Muscle layer of colon (tissue), 2 donors: ENCODE data around the gene TXNDC17.

ENCODE experiments used
- H3K27ac ChIP-seq: one replicate; pipeline ENCODE4 v1.7.0; 2013; ENCODE audit warnings: low read depth, mild to moderate bottlenecking, low read length, moderate library complexity
- H3K27me3 ChIP-seq, 2 donors: one replicate each; pipeline ENCODE4 v1.7.0; 2013; ENCODE audit warnings: low read length in 2 of 2, mild to moderate bottlenecking in 2 of 2; ENCODE audit not compliant: insufficient read depth in 2 of 2, control insufficient read depth in 1 of 2
- H3K36me3 ChIP-seq: one replicate; pipeline ENCODE4 v1.7.0; 2013; ENCODE audit warnings: mild to moderate bottlenecking, low read length; ENCODE audit not compliant: insufficient read depth
- H3K4me1 ChIP-seq: one replicate; pipeline ENCODE4 v1.7.0; 2013; ENCODE audit warnings: mild to moderate bottlenecking, low read length; ENCODE audit not compliant: insufficient read depth
- H3K4me3 ChIP-seq, 2 donors: one replicate each; pipeline ENCODE4 v1.7.0; 2013; ENCODE audit warnings: low read length in 2 of 2, low read depth in 1 of 2, mild to moderate bottlenecking in 1 of 2, moderate library complexity in 1 of 2
- H3K9ac ChIP-seq: one replicate; pipeline ENCODE4 v1.7.0; 2013; ENCODE audit warnings: low read length
- H3K9me3 ChIP-seq: one replicate; pipeline ENCODE4 v1.7.0; 2013; ENCODE audit warnings: mild to moderate bottlenecking, low read length
- donor health status: abdominal sarcoma.
- donor health status: Adenocarcinoma of cecum.

Gene TXNDC17

GRCh38 chr17:6637458-6637840 lies 3.4 kb upstream of the TXNDC17 start:
- Histone ChIP-seq H3K9me3 (no peaks in the 10 kb centered on the region), H3K27me3 (no peaks in the 10 kb centered on the region), H3K4me1 (peaks cover 25% of the 10 kb centered on the region), H3K27ac (no peak overlapping the region), H3K36me3 (peaks cover 13% of the 10 kb centered on the region), H3K9ac (no peak overlapping the region), H3K4me3 (no peak overlapping the region)

- Histone ChIP-seq H3K4me3 (no peak overlapping the region), H3K36me3 (peaks cover 10% of the 10 kb centered on the region), H3K27me3 (no peaks in the 10 kb centered on the region), H3K9me3 (no peaks in the 10 kb centered on the region), H3K4me1 (peaks cover 25% of the 10 kb centered on the region), H3K27ac (no peak overlapping the region), H3K9ac (no peak overlapping the region)
Measured at GRCh38 chr17:6638046-6638908, 2.6 kb upstream of the TXNDC17 start.

- Histone ChIP-seq H3K9ac (peak overlapping the region; percentile 35), H3K27ac (peak overlapping the region; percentile 48)
Measured at GRCh38 chr17:6639014-6639585, 1.8 kb upstream of the TXNDC17 start.

GRCh38 chr17:6639586-6640535 lies 999 bp upstream of the TXNDC17 start:
- Histone ChIP-seq H3K36me3 (peaks cover 17% of the 10 kb centered on the region), H3K9me3 (no peaks in the 10 kb centered on the region), H3K4me1 (peaks cover 25% of the 10 kb centered on the region), H3K4me3 (peak overlapping the region; percentile 90 to 93), H3K27ac (peak overlapping the region; percentile 91), H3K9ac (peak overlapping the region; percentile 35), H3K27me3 (no peaks in the 10 kb centered on the region)

More at GRCh38 chr17:6639014-6639585, 1.8 kb upstream of the TXNDC17 start:
- no peaks in the 10 kb centered on the region for H3K9me3 ChIP-seq
- H3K27me3 ChIP-seq, result no peaks in the 10 kb centered on the region
- H3K4me3 ChIP-seq, result peak overlapping the region; percentile 90 to 93
- peaks cover 25% of the 10 kb centered on the region for H3K4me1 ChIP-seq
- peaks cover 10% of the 10 kb centered on the region for H3K36me3 ChIP-seq

GRCh38 chr17:6641247-6641863 lies 495 bp downstream of the TXNDC17 start:
- Histone ChIP-seq H3K36me3 (peaks cover 29% of the 10 kb centered on the region), H3K9ac (peak overlapping the region; percentile 62), H3K27me3 (no peaks in the 10 kb centered on the region), H3K9me3 (no peaks in the 10 kb centered on the region), H3K4me3 (peak overlapping the region; percentile 90 to 93), H3K27ac (peak overlapping the region; percentile 91), H3K4me1 (peaks cover 25% of the 10 kb centered on the region)

GRCh38 chr17:6642592-6642991 lies 1.7 kb downstream of the TXNDC17 start:
- H3K27ac ChIP-seq, result no peak overlapping the region
- peaks cover 28% of the 10 kb centered on the region for H3K4me1 ChIP-seq
- no peak overlapping the region for H3K4me3 ChIP-seq
- H3K27me3 ChIP-seq, result no peaks in the 10 kb centered on the region
- no peaks in the 10 kb centered on the region for H3K9me3 ChIP-seq
- H3K9ac ChIP-seq, result no peak overlapping the region
- H3K36me3 ChIP-seq, result peaks cover 35% of the 10 kb centered on the region

GRCh38 chr17:6643451-6644125 lies 2.7 kb downstream of the TXNDC17 start:
- peaks cover 25% of the 10 kb centered on the region for H3K4me1 ChIP-seq
- H3K4me3 ChIP-seq, result no peak overlapping the region
- no peak overlapping the region for H3K9ac ChIP-seq
- H3K36me3 ChIP-seq, result peaks cover 45% of the 10 kb centered on the region
- H3K9me3 ChIP-seq, result no peaks in the 10 kb centered on the region
- no peak overlapping the region for H3K27ac ChIP-seq
- no peaks in the 10 kb centered on the region for H3K27me3 ChIP-seq

- H3K27ac ChIP-seq, result no peak overlapping the region
- H3K4me3 ChIP-seq, result no peak overlapping the region
- H3K9me3 ChIP-seq, result no peaks in the 10 kb centered on the region
- H3K36me3 ChIP-seq, result peaks cover 48% of the 10 kb centered on the region
- H3K27me3 ChIP-seq, result no peaks in the 10 kb centered on the region
- no peak overlapping the region for H3K9ac ChIP-seq
- peaks cover 22% of the 10 kb centered on the region for H3K4me1 ChIP-seq
Measured at GRCh38 chr17:6648181-6648580, 7.3 kb downstream of the TXNDC17 start.

GRCh38 chr17:6651354-6651918 lies 10.6 kb downstream of the TXNDC17 start, which contains the start of the genes C17orf100 and MED31:
Gene C17orf100, plus strand, starts transcription at chr17:6651762. Its CDS starts 152 bp downstream, at chr17:6651914.
Gene MED31, minus strand, starts transcription at chr17:6651605. Its CDS starts 77 bp downstream, at chr17:6651528.
- H3K9me3 ChIP-seq, result no peaks in the 10 kb centered on the region
- H3K36me3 ChIP-seq, result peaks cover 24% of the 10 kb centered on the region
- peaks cover 22% of the 10 kb centered on the region for H3K4me1 ChIP-seq

GRCh38 chr17:6651919-6652452 lies 11.1 kb downstream of the TXNDC17 start:
- peaks cover 24% of the 10 kb centered on the region for H3K36me3 ChIP-seq
- no peak overlapping the region for H3K9ac ChIP-seq
- peaks cover 12 to 13% of the 10 kb centered on the region in 2 donors for H3K27me3 ChIP-seq
- no peaks in the 10 kb centered on the region for H3K9me3 ChIP-seq
- H3K27ac ChIP-seq, result peak overlapping the region; percentile 1
- peak overlapping the region; percentile 34 to 99 for H3K4me3 ChIP-seq
- H3K4me1 ChIP-seq, result peaks cover 22% of the 10 kb centered on the region

More at GRCh38 chr17:6651354-6651918, 10.6 kb downstream of the TXNDC17 start, which contains the start of the genes C17orf100 and MED31:
- Histone ChIP-seq H3K27ac (peak within 1 kb of the TSS; percentile 66), H3K27me3 (peaks cover 12 to 13% of the 10 kb centered on the region in 2 donors), H3K4me3 (peak within 1 kb of the TSS; percentile 34 to 99), H3K9ac (peak within 1 kb of the TSS; percentile 94)
